HCT116 (cell line): ENCODE results near the gene GMPR2. TPM values are rescaled to one million over a fixed set of nuclear protein-coding genes. Genes with fewer than 3 reads are reported as not detected.

Experiments used
- ATAC-seq: fragments of 200-7000 bp; cut with Tn5 transposase; 2 replicates; pipeline ENCODE4 v1.9.1; 2020; ENCODE audit warnings: mild to moderate bottlenecking, moderate library complexity
- BruUV-seq: library from RNA; stranded (reverse); fragments of 400-500 nt; replicated peaks from 2 replicates; lab custom pipeline; 2021; lab: Mats Ljungman, UMichigan
- CTCF ChIA-PET: fragments of 300-600 bp; sonication (Branson Sonifier 250); formaldehyde crosslinking; loops from one replicate; lab custom pipeline; 2021; ENCODE audit warnings: antibody characterized with exemption; lab: Charles Lee
- POLR2A ChIA-PET: fragments of 300-600, 350-600 bp; sonication (Branson Sonifier 250); formaldehyde crosslinking; loops from one replicate; lab custom pipeline; 2021; ENCODE audit warnings: antibody characterized with exemption; lab: Charles Lee
- RAD21 ChIA-PET, 2 experiments: fragments of 300-600 bp; sonication (Branson Sonifier 250); formaldehyde crosslinking; loops; one replicate each; lab custom pipeline; 2023; ENCODE audit warnings: low total read pairs in 2 of 2; ENCODE audit not compliant: uncharacterized antibody in 2 of 2, unreplicated experiment in 2 of 2, low non-redundant PET in 1 of 2; lab: Charles Lee
- DNase-seq: peaks from one replicate; pipeline ENCODE4 v3.0.0-alpha.2; 2010; ENCODE audit warnings: low read depth, low spot score
- H2AFZ ChIP-seq: fragments of 200-600 bp; shearing (Covaris generic), sonication (generic); 2 replicates; pipeline ENCODE4 v1.6.1; 2017; ENCODE audit warnings: low read depth, mixed run types, mixed read lengths, antibody characterized with exemption, low read length; ENCODE audit not compliant: poor library complexity, severe bottlenecking
- H3K27ac ChIP-seq: 2 replicates; pipeline ENCODE4 v1.5.1; 2012; ENCODE audit warnings: low read depth, low read length
- H3K27me3 ChIP-seq: fragments of 200-600 bp; sonication (generic); 2 replicates; pipeline ENCODE4 v1.6.1; 2016; ENCODE audit warnings: mixed run types, low read length, mixed read lengths; ENCODE audit not compliant: insufficient read depth
- H3K36me3 ChIP-seq, 2 experiments: fragments of 200-500 bp in 1 of 2; fragments of 200-600 bp in 1 of 2; sonication (Bioruptor generic) in 1 of 2; sonication (generic) in 1 of 2; 2 replicates each; pipeline versions ENCODE4 v1.5.1 to v1.6.1; 2014 to 2016; ENCODE audit warnings: low read length in 2 of 2, inconsistent platforms in 1 of 2, mixed read lengths in 1 of 2, mixed run types in 1 of 2; ENCODE audit not compliant: insufficient read depth in 2 of 2, control insufficient read depth in 1 of 2
- H3K4me1 ChIP-seq, 2 experiments: fragments of 200-600 bp in 1 of 2; sonication (generic) in 1 of 2; 2 replicates each; pipeline versions ENCODE4 v1.5.1 to v1.6.1; 2012 to 2017; ENCODE audit warnings: low read length in 2 of 2, inconsistent platforms in 1 of 2, mild to moderate bottlenecking in 1 of 2, mixed read lengths in 1 of 2, mixed run types in 1 of 2, moderate library complexity in 1 of 2; ENCODE audit not compliant: insufficient read depth in 2 of 2, control insufficient read depth in 1 of 2
- H3K4me2 ChIP-seq: fragments of 200-600 bp; sonication (generic); 2 replicates; pipeline ENCODE4 v1.6.1; 2017; ENCODE audit warnings: mixed run types, low read length, mixed read lengths
- H3K4me3 ChIP-seq, 2 experiments: fragments of 200-600 bp in 1 of 2; sonication (generic) in 1 of 2; replicated peaks in 1 of 2; 2 replicates each; pipeline ENCODE4 v1.5.1; 2011 to 2016; ENCODE audit warnings: low read length in 2 of 2, control low read depth in 1 of 2, low read depth in 1 of 2, mild to moderate bottlenecking in 1 of 2, mixed read lengths in 1 of 2, mixed run types in 1 of 2
- H3K79me2 ChIP-seq: fragments of 200-600 bp; sonication (generic); 2 replicates; pipeline ENCODE4 v1.6.1; 2017; ENCODE audit warnings: mild to moderate bottlenecking, mixed run types, low read length, moderate library complexity, mixed read lengths; ENCODE audit not compliant: insufficient read depth
- H3K9ac ChIP-seq: fragments of 200-600 bp; sonication (generic); 2 replicates; pipeline ENCODE4 v1.6.1; 2016; ENCODE audit warnings: low read length, mixed read lengths
- H3K9me2 ChIP-seq: fragments of 200-600 bp; sonication (generic), shearing (Covaris generic); 2 replicates; pipeline ENCODE4 v1.6.1; 2017; ENCODE audit warnings: mixed run types, mild to moderate bottlenecking, moderate library complexity; ENCODE audit not compliant: insufficient read depth
- H3K9me3 ChIP-seq, 2 experiments: fragments of 200-500 bp in 1 of 2; fragments of 200-600 bp in 1 of 2; sonication (Bioruptor generic) in 1 of 2; sonication (generic) in 1 of 2; 2 replicates each; pipeline ENCODE4 v1.6.1; 2014 to 2017; ENCODE audit warnings: low read length in 2 of 2, mixed read lengths in 2 of 2, inconsistent platforms in 1 of 2, low read depth in 1 of 2, mild to moderate bottlenecking in 1 of 2, mixed run types in 1 of 2, moderate library complexity in 1 of 2; ENCODE audit not compliant: control insufficient read depth in 1 of 2, insufficient read depth in 1 of 2
- H4K20me1 ChIP-seq: fragments of 200-600 bp; sonication (generic), shearing (Covaris generic); 2 replicates; pipeline ENCODE4 v1.6.1; 2017; ENCODE audit warnings: mixed run types, mild to moderate bottlenecking, moderate library complexity; ENCODE audit not compliant: insufficient read depth
- CBX3 ChIP-seq: IDR thresholded peaks from 2 replicates; pipeline ENCODE4 v1.6.1; 2012; ENCODE audit warnings: low read depth
- CTCF ChIP-seq, 3 experiments: fragments of 200-600 bp in 1 of 3; sonication (generic) in 1 of 3; IDR thresholded peaks in 2 of 3; conservative IDR thresholded peaks in 1 of 3; 2 replicates each; pipeline ENCODE4 v1.5.1; 2012 to 2017; ENCODE audit warnings: low read depth in 2 of 3, low read length in 2 of 3, antibody characterized with exemption in 1 of 3, borderline replicate concordance in 1 of 3, control low read depth in 1 of 3, mild to moderate bottlenecking in 1 of 3, mixed read lengths in 1 of 3, mixed run types in 1 of 3, moderate library complexity in 1 of 3; ENCODE audit not compliant: insufficient read depth in 1 of 3
- ELF1 ChIP-seq: IDR thresholded peaks from 2 replicates; pipeline ENCODE4 v1.6.1; 2012; ENCODE audit warnings: low read depth, borderline replicate concordance
- FOSL1 ChIP-seq: IDR thresholded peaks from 2 replicates; pipeline ENCODE4 v1.6.1; 2012; ENCODE audit warnings: low read depth
- MAX ChIP-seq: IDR thresholded peaks from 2 replicates; pipeline ENCODE4 v1.6.1; 2012
- RAD21 ChIP-seq: IDR thresholded peaks from 2 replicates; pipeline ENCODE4 v1.6.1; 2012; ENCODE audit warnings: low read depth, mild to moderate bottlenecking
- SIN3A ChIP-seq: IDR thresholded peaks from 2 replicates; pipeline ENCODE4 v1.6.1; 2012; ENCODE audit warnings: low read depth
- ZBTB33 ChIP-seq: IDR thresholded peaks from 2 replicates; pipeline ENCODE4 v1.6.1; 2011; ENCODE audit warnings: mild to moderate bottlenecking, low read length, moderate library complexity; ENCODE audit not compliant: insufficient replicate concordance; ENCODE audit errors: extremely low read depth
- intact Hi-C: fragments of 100-400 bp; cut with micrococcal nuclease; formaldehyde crosslinking; loops from 2 replicates; pipeline ENCODE4 v1.10.0; 2022
- total RNA-seq: library from RNA; stranded (reverse); gene quantifications from one replicate; pipeline ENCODE4 v1.2.1, GENCODE V29; 2021; ENCODE audit not compliant: unreplicated experiment

GMPR2 gene
- total RNA-seq, 1 experiment from 2014 or later, result 66.9 TPM

- Histone ChIP-seq H3K4me2 (no peak overlapping the region), H2AFZ (no peak overlapping the region), H3K4me3 (no peak overlapping the region), H3K9ac (no peak overlapping the region), H3K4me1 (peaks cover 7 to 23% of the 10 kb centered on the region in 2 experiments), H3K27ac (no peak overlapping the region), H3K27me3 (no peaks in the 10 kb centered on the region), H3K79me2 (no peaks in the 10 kb centered on the region; the same call in 1 of the 2 replicates), H3K9me3 (no peaks in the 10 kb centered on the region), H3K9me2 (no peaks in the 10 kb centered on the region), H4K20me1 (no peaks in the 10 kb centered on the region), H3K36me3 (no peaks in the 10 kb centered on the region)
- no peak for TF ChIP-seq CBX3
- TF ChIP-seq SIN3A, result no peak
- TF ChIP-seq MAX, result no peak
- TF ChIP-seq FOSL1, result no peak
- TF ChIP-seq CTCF (IDR thresholded peaks at IDR 0.05 in 2 of 3, conservative IDR thresholded peaks at IDR 0.05 in 1 of 3; ENCODE audit: borderline replicate concordance in 1 of 3, insufficient read depth in 1 of 3, low read depth in 2 of 3, low read length in 2 of 3), result no peak
- no peak for TF ChIP-seq ELF1
- no peak for TF ChIP-seq ZBTB33
- no peak for TF ChIP-seq RAD21
- intact Hi-C loops, result no loop called here
- BruUV-seq, result no TSS peak
- CTCF ChIA-PET, result interaction anchor here (0.7 to 1.2 kb wide), 5 partner anchors 32 to 185 kb away, joined by 3 read pairs; no protein-coding TSS in a partner anchor
- ATAC-seq, result no peak
- POLR2A ChIA-PET, result interaction anchor here (0.8 kb wide), 1 partner anchor 24 kb away, joined by 5 read pairs; the partner anchor contains the start of gene RABGGTA
- RAD21 ChIA-PET, result no interaction called here
- DNase-seq, result no peak
These were observed 14.1 kb downstream of the GMPR2 start for GRCh38 chr14:24246765-24247212.
